ENCODE data around the gene LEFTY1. TPM values are rescaled to one million over a fixed set of nuclear protein-coding genes. Genes with fewer than 3 reads are reported as not detected.

The LEFTY1 gene
- total RNA-seq, 1 donor from 2014 or later = not detected

GRCh38 chr1:225873281-225873850, 15.6 kb downstream of the LEFTY1 start:
- DNase-seq (ENCODE audit: low read depth in 2 of 2) = no peak

DNA sequence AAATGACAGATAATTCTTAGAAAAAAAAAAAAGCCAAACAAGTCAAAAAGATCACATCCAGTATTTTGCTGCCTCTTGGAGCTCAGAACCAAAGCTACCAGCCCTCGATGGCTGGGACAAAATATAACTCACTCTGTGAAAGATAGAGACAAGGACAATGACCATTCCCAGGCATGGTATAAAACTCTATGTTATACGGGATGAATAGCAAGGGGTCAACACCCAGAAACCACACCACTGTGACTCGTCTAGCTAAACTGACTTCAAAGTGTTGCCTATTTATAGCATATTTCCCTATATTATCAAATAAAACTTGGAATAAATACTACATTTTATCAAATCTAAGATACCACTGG, 16.9 kb downstream of the LEFTY1 start:
- DNase-seq (ENCODE audit: low read depth in 2 of 2) = no peak

DNA sequence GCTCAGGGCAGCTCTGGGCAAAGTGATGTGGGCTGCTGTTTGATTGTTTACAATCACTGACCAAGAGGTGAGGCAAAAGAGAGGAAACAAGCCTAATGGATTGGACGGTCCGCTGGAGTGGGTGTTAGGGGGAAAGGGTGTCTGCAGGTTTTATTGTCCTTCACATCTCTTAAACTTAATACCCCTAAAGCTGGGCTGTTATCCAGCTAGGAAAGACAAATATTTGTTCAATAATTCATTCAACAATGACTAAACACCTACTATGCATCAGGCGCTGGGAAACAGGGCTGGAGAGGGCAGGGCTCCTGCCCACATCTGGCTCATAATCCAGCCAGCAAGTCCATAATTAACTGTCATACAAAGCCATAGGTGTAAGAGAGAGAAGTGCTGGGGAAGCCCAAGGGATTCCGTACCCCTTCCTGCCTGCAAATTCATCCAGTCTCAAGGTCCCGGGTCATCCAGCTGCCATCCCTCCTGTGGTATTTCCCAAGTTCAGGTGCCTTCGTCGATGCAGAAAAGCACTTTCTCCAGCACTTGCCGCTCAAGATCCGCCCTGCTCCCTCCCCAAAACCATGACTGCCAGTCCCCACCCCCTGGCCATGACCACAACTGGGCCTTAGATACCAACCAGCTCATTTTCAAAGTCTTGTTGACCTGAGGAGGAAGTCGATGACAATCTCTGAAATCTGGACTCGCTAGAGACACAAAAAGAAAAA, 17.4 kb downstream of the LEFTY1 start:
- peak in 1 of 2 donors; percentile 54 for DNase-seq (ENCODE audit: low read depth in 2 of 2)

DNA sequence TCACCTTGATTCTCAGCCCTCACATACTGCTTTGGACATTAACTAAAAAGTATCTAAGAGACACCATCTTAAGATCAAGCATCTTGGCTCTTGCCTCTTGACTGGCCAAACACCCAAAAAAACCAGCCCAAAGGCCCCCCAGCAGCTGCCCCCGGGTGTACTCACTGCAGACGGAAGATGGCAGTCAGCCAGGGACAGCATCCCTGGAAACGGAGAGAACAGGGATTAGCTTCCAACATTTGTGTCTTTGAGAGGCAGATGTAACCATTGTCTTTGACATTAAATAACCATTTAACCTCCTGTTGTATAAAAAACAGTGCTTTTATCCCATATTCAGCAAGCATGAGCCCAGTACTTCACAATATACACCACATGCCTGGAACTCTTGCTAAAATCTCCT, 18.0 kb downstream of the LEFTY1 start:
- DNase-seq (ENCODE audit: low read depth in 2 of 2) = peak in 1 of 2 donors; percentile 36

GRCh38 chr1:225868631-225869330, 20.2 kb downstream of the LEFTY1 start:
- no peak for DNase-seq (ENCODE audit: low read depth in 2 of 2)

DNA sequence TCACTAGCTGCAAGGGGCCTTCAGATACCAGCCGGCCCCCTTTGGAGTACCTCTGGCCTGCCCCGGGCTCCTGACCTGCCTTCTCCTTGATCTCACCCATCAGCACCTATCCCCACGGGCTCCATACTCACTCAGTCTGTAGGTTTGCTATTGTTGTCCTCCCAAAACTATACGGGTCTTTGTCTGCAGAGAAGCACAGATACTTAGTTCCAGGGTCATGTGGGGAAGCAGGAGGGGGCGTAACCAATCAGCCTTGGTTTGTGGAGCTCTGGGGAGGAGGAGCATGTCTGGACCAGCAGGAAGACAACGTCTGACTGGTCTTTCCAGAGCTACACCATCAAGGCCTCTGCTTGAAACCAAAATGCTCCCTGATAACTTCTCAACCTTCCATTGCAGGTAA, 22.0 kb downstream of the LEFTY1 start:
- DNase-seq (ENCODE audit: low read depth in 2 of 2) = no peak

GRCh38 chr1:225866061-225866837, 22.7 kb downstream of the LEFTY1 start:
- peak; percentile 35 to 83 for DNase-seq (ENCODE audit: low read depth in 2 of 2)

- DNase-seq (ENCODE audit: low read depth in 2 of 2) = no peak
These were observed 23.4 kb downstream of the LEFTY1 start for GRCh38 chr1:225865514-225865913.

DNA sequence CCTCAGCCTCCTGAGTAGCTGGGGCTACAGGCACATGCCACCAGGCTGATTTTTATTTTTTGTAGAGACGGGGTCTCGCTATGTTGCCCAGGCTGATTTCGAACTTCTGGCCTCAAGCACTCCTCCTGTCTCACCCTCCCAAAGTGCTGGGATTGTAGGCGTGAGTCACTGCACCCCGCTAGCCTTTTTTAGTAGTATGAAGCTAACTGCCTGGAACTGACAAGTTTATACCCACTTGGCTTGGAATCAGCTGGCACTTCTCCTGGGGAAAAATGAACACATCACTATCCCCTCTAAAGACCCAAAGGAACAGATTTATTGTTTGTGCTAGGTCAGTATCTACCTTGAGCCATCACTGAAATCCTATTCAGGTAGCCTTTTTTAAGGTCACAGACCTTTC, 25.8 kb downstream of the LEFTY1 start:
- peak in 1 of 2 donors; percentile 64 for DNase-seq (ENCODE audit: low read depth in 2 of 2)

DNA sequence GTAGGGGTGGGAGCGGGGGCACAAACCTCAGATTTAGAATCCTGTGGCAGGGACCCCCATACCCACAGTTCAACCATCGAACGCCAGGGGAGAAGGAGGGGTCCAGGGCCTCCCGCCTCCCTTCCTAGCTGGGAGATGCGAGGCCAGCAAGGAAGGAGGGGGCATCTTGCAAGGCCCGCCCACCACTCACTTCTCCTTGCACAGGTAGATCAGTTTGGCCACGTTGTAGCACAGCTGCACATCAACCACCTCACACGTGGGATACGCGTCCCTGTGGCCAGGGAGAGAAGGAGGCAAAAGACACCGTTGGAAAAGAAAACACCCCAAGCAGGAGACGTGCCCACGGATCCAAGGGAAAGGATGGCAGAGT, 26.4 kb downstream of the LEFTY1 start:
- DNase-seq (ENCODE audit: low read depth in 2 of 2) = no peak

DNA sequence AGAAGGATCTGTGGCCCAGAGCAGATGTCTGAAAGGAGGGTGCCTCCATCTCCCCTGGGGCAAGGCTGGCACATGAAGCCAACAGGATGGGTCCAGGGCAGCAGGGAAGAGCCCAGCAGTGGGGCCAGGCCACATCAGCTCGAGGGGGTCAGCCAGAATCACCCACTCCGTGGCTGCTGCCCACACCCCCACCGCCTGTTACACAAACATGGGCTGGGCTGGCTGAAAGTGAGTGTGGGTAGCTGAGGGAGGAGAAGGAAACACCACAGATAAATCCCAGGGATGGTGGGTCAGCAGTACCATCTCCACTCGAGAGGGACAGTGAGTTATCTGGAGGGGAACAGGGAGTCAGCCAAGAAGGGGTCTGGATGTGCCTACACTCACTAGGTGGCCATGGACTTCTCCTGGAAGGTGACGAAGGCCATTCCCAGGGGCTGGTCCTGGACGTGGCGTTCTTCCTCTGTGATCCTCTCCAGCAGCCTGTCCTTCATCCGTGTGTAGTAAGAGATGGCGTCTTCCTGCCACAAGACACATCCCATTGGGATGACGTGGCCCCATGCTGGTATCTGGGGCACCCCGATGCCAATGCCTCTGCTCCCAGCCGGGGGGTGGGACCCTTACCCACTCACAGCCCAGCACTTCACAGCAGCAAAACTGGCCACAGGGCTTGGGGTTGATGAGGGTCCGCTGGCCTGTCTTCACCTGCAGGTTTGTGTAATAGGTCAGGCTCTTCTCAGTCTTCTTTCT, 26.9 kb downstream of the LEFTY1 start:
- DNase-seq (ENCODE audit: low read depth in 2 of 2) = no peak

- DNase-seq (ENCODE audit: low read depth in 2 of 2) = no peak
These were observed 28.0 kb downstream of the LEFTY1 start for GRCh38 chr1:225860876-225861441.

DNA sequence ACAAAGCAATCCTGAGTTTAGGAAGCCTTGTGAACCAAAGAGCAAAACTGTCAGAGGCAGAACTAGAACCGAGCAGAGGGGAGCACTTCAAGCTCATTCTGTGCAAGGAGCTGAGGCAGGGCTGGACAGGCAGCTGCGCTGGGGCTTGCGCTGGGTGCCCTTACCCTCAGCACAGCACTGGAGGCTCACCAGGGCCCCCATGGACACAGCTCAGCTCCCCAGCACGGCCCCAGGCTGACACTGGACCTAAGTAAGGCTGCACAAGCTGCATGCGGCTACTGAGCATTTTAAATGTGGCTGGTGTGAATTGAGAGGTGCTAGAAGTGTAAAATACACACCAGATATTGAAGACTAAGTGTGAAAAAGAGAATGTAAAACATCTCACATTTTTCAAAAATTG, 28.8 kb downstream of the LEFTY1 start:
- no peak for DNase-seq (ENCODE audit: low read depth in 2 of 2)

DNA sequence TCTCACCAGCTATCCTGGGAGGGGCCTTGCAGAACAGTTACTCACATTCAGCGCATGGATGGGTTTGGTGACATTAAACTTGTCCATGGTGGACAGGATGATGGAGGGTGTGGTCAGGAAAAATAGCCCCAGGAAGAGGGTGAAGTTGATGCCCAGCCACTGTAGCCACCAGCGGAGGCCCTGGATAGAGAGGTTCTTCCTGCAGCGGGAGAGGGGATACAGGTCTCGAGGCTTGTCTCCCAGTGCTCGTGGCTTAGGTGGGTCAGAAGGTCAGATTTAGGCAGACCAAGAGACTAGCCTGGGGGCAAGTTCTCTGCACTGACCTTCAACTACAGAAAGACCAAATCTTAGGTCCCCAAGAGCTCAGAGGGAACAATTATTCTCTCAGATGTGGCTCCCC, 29.8 kb downstream of the LEFTY1 start:
- DNase-seq (ENCODE audit: low read depth in 2 of 2) = no peak

DNA sequence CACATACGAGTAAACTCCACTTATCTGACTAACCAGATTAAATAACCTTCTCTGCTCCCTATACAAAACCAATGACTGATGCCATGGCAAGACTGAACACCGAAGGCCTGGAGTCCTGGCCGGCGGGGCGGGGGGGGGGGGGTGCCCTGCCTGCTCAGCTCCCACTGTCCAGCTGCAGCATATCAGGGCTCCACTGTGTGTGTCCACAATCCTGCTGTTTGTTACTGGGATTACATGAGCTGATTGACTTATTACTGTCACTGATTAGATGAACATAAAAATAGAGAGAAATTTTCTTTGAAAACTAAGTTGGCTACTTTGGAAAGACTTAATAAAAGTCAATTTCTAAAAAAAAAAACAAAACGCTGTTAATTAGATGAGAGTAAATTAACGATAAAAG, 31.7 kb downstream of the LEFTY1 start:
- no peak for DNase-seq (ENCODE audit: low read depth in 2 of 2)

- peak in 1 of 2 donors; percentile 72 for DNase-seq (ENCODE audit: low read depth in 2 of 2)
These were observed 33.2 kb downstream of the LEFTY1 start for GRCh38 chr1:225855503-225856300.

DNA sequence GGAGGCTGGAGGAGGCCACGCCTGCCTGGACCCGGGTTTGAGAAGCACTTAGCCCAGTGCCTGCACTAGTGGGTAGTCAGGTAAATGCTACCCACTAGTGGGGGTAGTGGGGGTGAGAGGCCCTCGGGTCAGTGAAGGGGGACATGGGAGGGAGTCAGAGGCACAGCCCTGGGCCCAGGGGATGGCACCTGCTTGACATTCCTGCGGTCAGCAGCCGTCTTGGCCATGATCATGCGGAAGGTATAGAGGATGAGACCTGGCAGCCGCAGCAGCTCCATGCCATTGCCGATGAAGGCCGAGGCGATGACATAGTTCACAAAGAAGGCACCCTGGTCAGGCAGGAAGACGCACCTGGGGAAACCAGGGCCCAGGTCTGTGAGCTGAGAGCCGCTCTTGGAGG, 35.5 kb downstream of the LEFTY1 start:
- no peak for DNase-seq (ENCODE audit: low read depth in 2 of 2)

DNA sequence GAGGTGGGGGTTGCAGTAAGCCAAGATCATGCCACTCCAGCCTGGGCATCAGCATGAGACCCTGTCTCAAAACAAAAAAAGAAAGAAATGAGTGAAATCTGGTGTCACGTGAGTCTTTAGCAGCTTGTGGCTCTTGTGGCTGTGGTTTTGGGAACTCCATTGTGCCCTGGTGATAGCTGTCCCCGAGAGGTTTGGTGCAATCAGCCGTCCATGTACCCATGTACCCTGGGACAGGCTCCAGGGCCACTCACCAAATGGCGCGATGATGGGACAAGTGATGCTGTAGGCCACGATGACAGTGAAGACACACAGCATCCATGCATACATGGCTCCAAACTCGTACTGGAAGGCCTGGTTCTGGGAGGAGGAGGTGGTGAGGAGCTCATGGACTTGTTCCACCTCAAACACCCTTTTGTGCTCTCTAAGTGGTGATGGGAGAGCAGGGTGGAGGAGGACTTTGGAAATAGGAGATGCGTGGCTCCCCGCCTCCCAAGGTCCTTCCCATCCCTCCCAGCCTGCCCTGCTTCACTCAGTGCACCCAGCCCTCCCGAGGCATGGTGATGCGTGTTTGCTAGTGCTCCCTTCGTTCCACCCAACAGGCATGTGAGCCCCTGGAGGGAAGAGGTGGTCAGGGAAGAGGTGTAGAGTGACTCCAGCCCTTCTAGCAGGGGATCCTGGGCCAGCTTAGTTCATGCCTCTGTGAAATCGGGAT, 36.4 kb downstream of the LEFTY1 start:
- DNase-seq (ENCODE audit: low read depth in 2 of 2) = no peak

DNA sequence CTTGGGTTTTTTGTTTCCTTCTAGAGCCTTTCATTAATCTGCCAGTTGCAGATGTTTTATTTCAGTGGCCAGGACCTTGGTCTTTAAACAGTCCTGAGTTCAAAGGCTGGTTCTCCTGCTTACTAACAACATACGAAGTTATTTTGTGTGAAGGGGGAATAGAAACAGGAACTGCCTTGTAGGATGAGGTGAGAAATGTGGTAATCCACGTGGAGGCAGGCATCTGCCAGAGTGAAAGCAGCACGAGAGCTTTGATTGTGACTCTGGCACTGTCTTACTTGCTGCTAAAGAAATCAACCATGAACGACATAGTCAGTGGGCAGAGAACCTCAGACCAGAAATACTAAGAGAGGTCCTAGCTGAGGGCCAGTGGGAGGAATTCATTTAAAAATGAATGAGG, 37.1 kb downstream of the LEFTY1 start:
- no peak for DNase-seq (ENCODE audit: low read depth in 2 of 2)

DNA sequence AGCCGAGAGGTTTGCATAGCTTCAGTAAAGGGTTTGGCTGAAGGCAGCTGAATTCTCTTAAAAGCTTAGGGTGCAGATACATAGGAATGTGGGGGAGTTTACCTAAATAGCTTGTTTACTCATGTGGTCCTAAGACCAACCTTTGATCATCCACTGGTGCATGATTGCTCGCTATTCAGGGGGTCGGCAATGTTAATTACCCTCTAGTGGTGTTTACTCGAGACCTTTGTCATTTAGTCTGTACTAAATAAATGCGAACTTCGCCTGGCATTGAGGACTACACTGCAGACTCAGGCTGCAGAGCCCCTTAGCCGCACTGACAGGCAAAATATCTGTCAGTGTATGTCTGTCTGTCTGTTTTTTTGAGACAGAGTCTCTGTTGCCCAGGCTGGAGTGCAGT, 38.6 kb downstream of the LEFTY1 start:
- DNase-seq (ENCODE audit: low read depth in 2 of 2) = no peak
